Measurements from ENCODE around the gene DBF4. TPM values are rescaled to one million over a fixed set of nuclear protein-coding genes. Genes with fewer than 3 reads are reported as not detected.
A peak's percentile ranks its signal among the peaks of the same experiment; 100 is the strongest.
"Not testable (repeated sequence)": the region's sequence is repeated elsewhere in the genome, so short reads cannot be mapped to it uniquely, and the experiment has no call there.

Gene DBF4
- total RNA-seq, 1 donor from 2014 or later, result 1.3 TPM

DNA sequence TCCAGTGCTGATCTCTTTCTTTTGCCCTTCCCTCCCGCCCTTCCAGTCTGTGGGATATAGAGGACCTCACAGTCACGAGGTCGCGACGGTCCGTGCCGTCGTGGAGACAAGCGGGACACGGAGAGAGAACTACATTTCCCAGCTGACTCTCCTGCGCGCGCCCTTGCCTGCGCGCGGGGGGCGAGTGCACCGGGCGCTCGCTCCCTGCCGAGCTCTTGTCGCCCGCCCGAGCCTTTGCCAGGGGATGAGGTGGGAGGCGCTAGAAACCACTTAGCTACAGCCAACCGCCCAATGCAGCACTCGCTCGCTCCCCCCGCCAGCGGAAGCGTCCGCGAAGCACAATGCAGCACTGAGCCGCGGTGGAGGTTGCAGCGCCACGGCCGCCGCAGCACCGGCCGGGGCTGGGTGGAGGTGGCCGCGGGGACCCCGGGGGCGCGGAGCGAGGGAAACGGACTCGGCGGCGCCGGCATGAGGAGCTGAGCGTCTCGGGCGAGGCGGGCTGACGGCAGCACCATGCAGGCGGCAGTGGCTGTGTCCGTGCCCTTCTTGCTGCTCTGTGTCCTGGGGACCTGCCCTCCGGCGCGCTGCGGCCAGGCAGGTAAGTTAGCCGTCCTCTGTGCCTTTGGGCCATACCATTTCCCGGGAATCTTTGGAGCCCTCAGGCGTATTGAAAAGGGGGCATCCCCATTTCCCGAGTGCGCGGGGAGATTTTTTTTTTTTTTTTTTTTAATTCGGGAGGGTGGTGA, 57.8 kb downstream of the DBF4 start, which contains the start of gene ADAM22:
Gene ADAM22, plus strand, starts transcription at position 299 of the 746 bp plus-strand sequence. Its CDS starts 215 bp downstream, at position 514.
- TF ChIP-seq, protein P1, sequence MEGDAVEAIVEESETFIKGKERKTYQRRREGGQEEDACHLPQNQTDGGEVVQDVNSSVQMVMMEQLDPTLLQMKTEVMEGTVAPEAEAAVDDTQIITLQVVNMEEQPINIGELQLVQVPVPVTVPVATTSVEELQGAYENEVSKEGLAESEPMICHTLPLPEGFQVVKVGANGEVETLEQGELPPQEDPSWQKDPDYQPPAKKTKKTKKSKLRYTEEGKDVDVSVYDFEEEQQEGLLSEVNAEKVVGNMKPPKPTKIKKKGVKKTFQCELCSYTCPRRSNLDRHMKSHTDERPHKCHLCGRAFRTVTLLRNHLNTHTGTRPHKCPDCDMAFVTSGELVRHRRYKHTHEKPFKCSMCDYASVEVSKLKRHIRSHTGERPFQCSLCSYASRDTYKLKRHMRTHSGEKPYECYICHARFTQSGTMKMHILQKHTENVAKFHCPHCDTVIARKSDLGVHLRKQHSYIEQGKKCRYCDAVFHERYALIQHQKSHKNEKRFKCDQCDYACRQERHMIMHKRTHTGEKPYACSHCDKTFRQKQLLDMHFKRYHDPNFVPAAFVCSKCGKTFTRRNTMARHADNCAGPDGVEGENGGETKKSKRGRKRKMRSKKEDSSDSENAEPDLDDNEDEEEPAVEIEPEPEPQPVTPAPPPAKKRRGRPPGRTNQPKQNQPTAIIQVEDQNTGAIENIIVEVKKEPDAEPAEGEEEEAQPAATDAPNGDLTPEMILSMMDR (IDR thresholded peaks at IDR 0.05; ENCODE audit: borderline replicate concordance), result no peak
- intact Hi-C loops (cut with micrococcal nuclease), result no loop called here
- Histone ChIP-seq H3K27me3 (ENCODE audit: low read depth) (no peaks in the 10 kb centered on the region), H3K36me3 (no peaks in the 10 kb centered on the region), H3K4me3 (peak within 1 kb of the TSS; percentile 92), H3K27ac (replicated peaks) (peak within 1 kb of the TSS; percentile 66), H3K4me1 (peaks cover 20% of the 10 kb centered on the region), H3K9me3 (replicated peaks) (no peaks in the 10 kb centered on the region)
- DNase-seq, result peak; percentile 88

DNA sequence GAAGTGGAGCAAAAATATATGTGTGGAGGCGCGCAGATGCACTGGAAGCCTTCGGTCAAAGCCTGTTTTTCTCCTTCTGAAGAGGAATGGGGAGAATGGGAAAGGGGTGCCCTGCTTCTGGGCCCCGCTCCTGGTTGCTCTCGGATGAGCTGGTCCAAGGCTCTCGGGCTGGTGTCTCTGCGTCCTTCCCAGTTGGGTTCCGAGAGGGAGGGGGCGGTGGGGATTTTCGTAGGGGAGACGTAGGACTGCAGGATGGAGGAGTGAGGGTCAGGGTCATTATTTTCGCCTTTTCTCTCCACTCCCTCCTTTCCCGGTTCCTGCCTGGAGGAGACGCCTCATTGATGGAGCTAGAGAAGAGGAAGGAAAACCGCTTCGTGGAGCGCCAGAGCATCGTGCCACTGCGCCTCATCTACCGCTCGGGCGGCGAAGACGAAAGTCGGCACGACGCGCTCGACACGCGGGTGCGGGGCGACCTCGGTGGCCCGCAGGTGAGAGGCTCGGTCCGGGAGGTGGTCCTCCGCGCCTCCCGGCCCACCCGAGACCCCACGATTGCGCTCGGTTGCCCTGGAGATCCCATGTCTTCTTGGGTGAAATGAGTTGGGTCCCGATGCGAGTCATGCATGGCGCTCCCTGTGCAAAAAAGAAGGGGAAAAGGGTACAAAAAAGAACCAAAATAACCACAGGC, 58.5 kb downstream of the DBF4 start:
- H3K27ac ChIP-seq (replicated peaks), result no peak overlapping the region
- H3K36me3 ChIP-seq, result no peaks in the 10 kb centered on the region
- intact Hi-C loops (cut with micrococcal nuclease), result no loop called here
- H3K4me1 ChIP-seq, result peaks cover 20% of the 10 kb centered on the region
- H3K27me3 ChIP-seq (ENCODE audit: low read depth), result no peaks in the 10 kb centered on the region
- TF ChIP-seq, protein P1 (IDR thresholded peaks at IDR 0.05; ENCODE audit: borderline replicate concordance), result no peak
- no peak for DNase-seq
- peak overlapping the region; percentile 92 for H3K4me3 ChIP-seq
- H3K9me3 ChIP-seq (replicated peaks), result no peaks in the 10 kb centered on the region

DNA sequence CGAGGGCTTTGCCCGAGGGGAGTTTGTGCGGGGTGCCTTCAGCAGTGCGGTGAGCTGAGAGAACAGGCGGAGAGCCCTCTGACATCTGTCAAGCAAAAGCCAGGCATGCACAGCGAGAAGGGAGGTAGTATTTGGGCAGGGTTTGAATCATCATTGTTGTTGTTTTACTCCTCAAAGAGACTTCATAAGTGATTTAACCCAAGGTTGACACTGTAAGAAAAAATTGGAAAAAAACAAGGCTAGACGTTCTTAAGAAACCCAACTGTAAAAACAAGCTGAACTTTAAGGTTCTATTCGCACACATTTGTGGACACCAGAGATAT, 59.1 kb downstream of the DBF4 start:
- peak overlapping the region; percentile 92 for H3K4me3 ChIP-seq
- TF ChIP-seq, protein P1 (IDR thresholded peaks at IDR 0.05; ENCODE audit: borderline replicate concordance), result no peak
- intact Hi-C loops (cut with micrococcal nuclease), result no loop called here
- H3K36me3 ChIP-seq, result no peaks in the 10 kb centered on the region
- H3K9me3 ChIP-seq (replicated peaks), result no peaks in the 10 kb centered on the region
- no peak for DNase-seq
- H3K4me1 ChIP-seq, result peaks cover 20% of the 10 kb centered on the region
- no peaks in the 10 kb centered on the region for H3K27me3 ChIP-seq (ENCODE audit: low read depth)
- no peak overlapping the region for H3K27ac ChIP-seq (replicated peaks)

DNA sequence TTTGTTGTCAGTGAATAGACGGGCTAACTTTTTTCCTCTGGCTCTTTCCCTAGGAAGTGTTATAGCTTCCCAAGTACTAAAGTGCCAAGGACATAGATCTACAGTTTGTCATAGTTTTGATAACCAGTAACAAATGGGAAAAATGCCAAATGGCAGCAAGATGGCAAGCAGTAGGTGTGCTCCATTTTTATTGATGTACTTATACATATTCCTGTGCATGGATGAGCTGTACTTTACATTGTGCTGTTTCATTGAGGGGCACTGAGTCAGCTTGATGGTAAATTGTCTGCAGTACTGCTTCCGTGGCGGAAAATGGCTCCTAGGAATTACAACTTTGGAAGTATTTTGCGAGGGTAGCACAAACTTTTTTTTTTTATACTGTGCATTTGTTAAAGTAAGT, 64.8 kb downstream of the DBF4 start:
- intact Hi-C loops (cut with micrococcal nuclease), result no loop called here
- TF ChIP-seq, protein P1 (IDR thresholded peaks at IDR 0.05; ENCODE audit: borderline replicate concordance), result no peak
- H3K36me3 ChIP-seq, result no peaks in the 10 kb centered on the region
- H3K9me3 ChIP-seq (replicated peaks), result no peaks in the 10 kb centered on the region
- H3K27ac ChIP-seq (replicated peaks), result no peak overlapping the region
- no peaks in the 10 kb centered on the region for H3K4me1 ChIP-seq
- no peaks in the 10 kb centered on the region for H3K27me3 ChIP-seq (ENCODE audit: low read depth)
- no peak overlapping the region for H3K4me3 ChIP-seq
- DNase-seq, result no peak

DNA sequence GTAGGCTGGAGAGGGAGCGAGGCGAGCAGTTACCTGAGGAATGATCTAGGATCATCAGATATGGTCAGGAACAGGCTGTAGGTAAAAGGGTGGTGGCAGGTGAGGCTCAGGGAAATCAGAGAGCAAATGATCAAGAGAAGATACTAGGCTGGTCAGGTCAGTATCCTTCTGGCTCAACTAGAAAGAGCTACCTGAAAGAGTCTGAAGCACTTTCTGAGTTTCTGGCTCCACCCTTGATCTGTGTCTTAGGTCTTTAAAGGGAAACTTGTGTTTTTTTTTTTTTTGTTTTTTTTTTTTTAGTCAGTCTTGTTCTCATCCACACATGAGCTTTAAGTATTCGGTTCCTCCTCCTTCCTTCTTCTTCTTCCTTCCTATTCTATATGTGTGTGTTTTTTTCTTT, 68.3 kb downstream of the DBF4 start:
- no peak for DNase-seq
- Histone ChIP-seq H3K27ac (replicated peaks) (no peak overlapping the region), H3K9me3 (replicated peaks) (no peaks in the 10 kb centered on the region), H3K4me3 (no peak overlapping the region), H3K27me3 (ENCODE audit: low read depth) (no peaks in the 10 kb centered on the region), H3K36me3 (no peaks in the 10 kb centered on the region), H3K4me1 (no peaks in the 10 kb centered on the region)
- TF ChIP-seq, protein P1 (IDR thresholded peaks at IDR 0.05; ENCODE audit: borderline replicate concordance), result no peak
- intact Hi-C loops (cut with micrococcal nuclease), result no loop called here

GRCh38 chr7:87945926-87946325, 69.6 kb downstream of the DBF4 start:
- H3K9me3 ChIP-seq (replicated peaks); H3K27ac ChIP-seq (replicated peaks); H3K4me1 ChIP-seq; H3K36me3 ChIP-seq; H3K27me3 ChIP-seq (ENCODE audit: low read depth); intact Hi-C loops (cut with micrococcal nuclease); H3K4me3 ChIP-seq; DNase-seq: not testable (repeated sequence)
